Neural progenitor cell (in vitro differentiated cells): Measurements from ENCODE around the gene FAM120A. TPM values are rescaled to one million over a fixed set of nuclear protein-coding genes. Genes with fewer than 3 reads are reported as not detected.

Experiments
- DNase-seq: peaks from one replicate; pipeline ENCODE4 v3.0.0-alpha.2; 2016; ENCODE audit warnings: low spot score
- H2AFZ ChIP-seq: fragments of 200-600 bp; sonication (generic); replicated peaks from 2 replicates; pipeline ENCODE4 v1.6.1; 2016; ENCODE audit warnings: antibody characterized with exemption
- H3F3A ChIP-seq: fragments of 200-600 bp; sonication (generic); 2 replicates; pipeline ENCODE4 v1.6.1; 2016; ENCODE audit warnings: antibody characterized with exemption, low read depth
- H3K27ac ChIP-seq: fragments of 200-600 bp; sonication (generic); 2 replicates; pipeline ENCODE4 v1.5.1; 2016; ENCODE audit warnings: mild to moderate bottlenecking
- H3K27me3 ChIP-seq: fragments of 200-600 bp; sonication (generic); 2 replicates; pipeline ENCODE4 v1.6.1; 2016; ENCODE audit warnings: mild to moderate bottlenecking, moderate library complexity
- H3K36me3 ChIP-seq: fragments of 200-600 bp; sonication (generic); 2 replicates; pipeline ENCODE4 v1.5.1; 2016
- H3K4me1 ChIP-seq: fragments of 200-600 bp; sonication (generic); 2 replicates; pipeline ENCODE4 v1.6.1; 2016; ENCODE audit warnings: mixed run types
- H3K4me2 ChIP-seq: fragments of 200-600 bp; sonication (generic); 2 replicates; pipeline ENCODE4 v1.6.1; 2016
- H3K4me3 ChIP-seq: fragments of 200-600 bp; sonication (generic); 2 replicates; pipeline ENCODE4 v1.5.1; 2016
- H3K79me2 ChIP-seq: fragments of 200-600 bp; sonication (generic); 2 replicates; pipeline ENCODE4 v1.6.1; 2016; ENCODE audit warnings: low read depth
- H3K9ac ChIP-seq: fragments of 200-600 bp; sonication (generic); 2 replicates; pipeline ENCODE4 v1.6.1; 2016
- H3K9me3 ChIP-seq: fragments of 200-600 bp; sonication (generic); 2 replicates; pipeline ENCODE4 v1.5.1; 2016; ENCODE audit warnings: low read depth
- H4K20me1 ChIP-seq: fragments of 200-600 bp; sonication (generic); 2 replicates; pipeline ENCODE4 v1.6.1; 2016; ENCODE audit warnings: low read depth
- H3K27ac Mint-ChIP-seq: 3 replicates; pipeline ENCODE4 v1.8.0; 2021; ENCODE audit warnings: mixed read lengths
- H3K27me3 Mint-ChIP-seq: 2 replicates; pipeline ENCODE4 v1.8.0; 2022; ENCODE audit warnings: low read depth, mild to moderate bottlenecking, inconsistent platforms, moderate library complexity, mixed read lengths; ENCODE audit not compliant: insufficient read depth
- H3K36me3 Mint-ChIP-seq: 3 replicates; pipeline ENCODE4 v1.8.0; 2021; ENCODE audit warnings: mixed read lengths
- H3K4me1 Mint-ChIP-seq: 3 replicates; pipeline ENCODE4 v1.8.0; 2021; ENCODE audit warnings: mixed read lengths
- H3K4me3 Mint-ChIP-seq: 3 replicates; pipeline ENCODE4 v1.8.0; 2021; ENCODE audit warnings: mild to moderate bottlenecking, moderate library complexity, mixed read lengths
- H3K9me3 Mint-ChIP-seq: 3 replicates; pipeline ENCODE4 v1.8.0; 2020; ENCODE audit warnings: mixed read lengths
- CTCF ChIP-seq: fragments of 200-600 bp; sonication (generic); IDR thresholded peaks from 2 replicates; pipeline ENCODE4 v1.5.1; 2017; ENCODE audit warnings: antibody characterized with exemption, mild to moderate bottlenecking
- EZH2 ChIP-seq: fragments of 200-600 bp; sonication (generic); IDR thresholded peaks from 2 replicates; pipeline ENCODE4 v1.6.1; 2017; ENCODE audit warnings: antibody characterized with exemption, mild to moderate bottlenecking, moderate library complexity
- EZH2phosphoT487 ChIP-seq: fragments of 200-600 bp; sonication (generic); IDR thresholded peaks from 2 replicates; pipeline ENCODE4 v1.6.1; 2017; ENCODE audit warnings: antibody characterized with exemption
- total RNA-seq: library from RNA; depleted of rRNA; stranded (reverse); fragments of >200 nt; gene quantifications from 2 replicates; pipeline ENCODE4 v1.2.3, GENCODE V29; 2015; ENCODE audit warnings: low replicate concordance

Gene FAM120A
- 17.2 and 22.4 TPM in 2 replicates for total RNA-seq

GRCh38 chr9:93450945-93451815 is at the start of gene FAM120A:
TSS of gene FAM120A (plus strand) at chr9:93451685. CDS start at chr9:93451916, 231 bp downstream.
- peak within 1 kb of the TSS; percentile 92 for H3K9ac ChIP-seq
- peak within 1 kb of the TSS; percentile 92 for H3K27ac ChIP-seq
- H3K4me2 ChIP-seq, result peak within 1 kb of the TSS; percentile 100
- Mint-ChIP-seq H3K9me3 (no peaks in the 10 kb centered on the region), H3K27me3 (peaks cover 2% of the 10 kb centered on the region), H3K27ac (peak within 1 kb of the TSS; percentile 93), H3K4me3 (peak within 1 kb of the TSS; percentile 97), H3K4me1 (peaks cover 25% of the 10 kb centered on the region), H3K36me3 (peaks cover 25% of the 10 kb centered on the region)
- no peaks in the 10 kb centered on the region for H3K27me3 ChIP-seq
- no peaks in the 10 kb centered on the region for H3K9me3 ChIP-seq
- DNase-seq, result peak; percentile 92
- H3K36me3 ChIP-seq, result peaks cover 17% of the 10 kb centered on the region
- peaks cover 65% of the 10 kb centered on the region for H3K79me2 ChIP-seq
- H3F3A ChIP-seq, result peaks cover 23% of the 10 kb centered on the region
- H3K4me3 ChIP-seq, result peak within 1 kb of the TSS; percentile 94
- H4K20me1 ChIP-seq, result peaks cover 17% of the 10 kb centered on the region
- peak; percentile 8 for TF ChIP-seq EZH2
- TF ChIP-seq EZH2phosphoT487, result no peak
- H2AFZ ChIP-seq, result peak within 1 kb of the TSS; percentile 85
- peaks cover 11% of the 10 kb centered on the region for H3K4me1 ChIP-seq

GRCh38 chr9:93406371-93406770 is 45.1 kb upstream of the FAM120A start:
- no peak for DNase-seq
- Histone ChIP-seq H3K79me2 (no peaks in the 10 kb centered on the region), H3K9ac (no peak overlapping the region), H2AFZ (no peak overlapping the region), H3K27me3 (no peaks in the 10 kb centered on the region), H3F3A (no peaks in the 10 kb centered on the region), H3K4me2 (no peak overlapping the region), H3K9me3 (no peaks in the 10 kb centered on the region), H3K27ac (no peak overlapping the region), H3K4me3 (no peak overlapping the region), H3K36me3 (no peaks in the 10 kb centered on the region), H3K4me1 (no peaks in the 10 kb centered on the region), H4K20me1 (no peaks in the 10 kb centered on the region)
- TF ChIP-seq EZH2 (no peak), EZH2phosphoT487 (no peak), CTCF (no peak)
- no peak overlapping the region for H3K27ac Mint-ChIP-seq
- H3K9me3 Mint-ChIP-seq, result no peaks in the 10 kb centered on the region
- H3K4me1 Mint-ChIP-seq, result no peaks in the 10 kb centered on the region
- no peaks in the 10 kb centered on the region for H3K36me3 Mint-ChIP-seq
- no peak overlapping the region for H3K4me3 Mint-ChIP-seq
- H3K27me3 Mint-ChIP-seq, result no peaks in the 10 kb centered on the region

- no peaks in the 10 kb centered on the region for H3K27me3 ChIP-seq
- no peak for DNase-seq
- no peaks in the 10 kb centered on the region for H3K27me3 Mint-ChIP-seq
- no peak overlapping the region for H3K4me3 Mint-ChIP-seq
- no peak overlapping the region for H2AFZ ChIP-seq
- H3K4me3 ChIP-seq, result no peak overlapping the region
- H3K36me3 ChIP-seq, result no peaks in the 10 kb centered on the region
- no peaks in the 10 kb centered on the region for H3K4me1 Mint-ChIP-seq
- H3K4me1 ChIP-seq, result no peaks in the 10 kb centered on the region
- no peak overlapping the region for H3K4me2 ChIP-seq
- TF ChIP-seq CTCF, result no peak
- no peak for TF ChIP-seq EZH2phosphoT487
- no peak for TF ChIP-seq EZH2
- H3K9ac ChIP-seq, result no peak overlapping the region
- no peaks in the 10 kb centered on the region for H3K9me3 ChIP-seq
- H3F3A ChIP-seq, result no peaks in the 10 kb centered on the region
- H3K36me3 Mint-ChIP-seq, result no peaks in the 10 kb centered on the region
- no peaks in the 10 kb centered on the region for H4K20me1 ChIP-seq
- H3K9me3 Mint-ChIP-seq, result peaks cover 7% of the 10 kb centered on the region
- H3K79me2 ChIP-seq, result no peaks in the 10 kb centered on the region
- H3K27ac Mint-ChIP-seq, result no peak overlapping the region
- no peak overlapping the region for H3K27ac ChIP-seq
Measured at GRCh38 chr9:93413530-93413929, 38.0 kb upstream of the FAM120A start.
